GM20000 (cell line): ENCODE results near the gene ADGRD1.

Experiments used
- DNase-seq: peaks from one replicate; pipeline ENCODE4 v3.0.0; 2012; ENCODE audit warnings: low spot score
- TF ChIP-seq, protein P1 (sequence below): IDR thresholded peaks from 2 replicates; pipeline ENCODE4 v1.5.1; 2012; ENCODE audit warnings: mild to moderate bottlenecking, control low read depth; ENCODE audit errors: extremely low read depth, missing control alignments

ADGRD1 gene

DNA sequence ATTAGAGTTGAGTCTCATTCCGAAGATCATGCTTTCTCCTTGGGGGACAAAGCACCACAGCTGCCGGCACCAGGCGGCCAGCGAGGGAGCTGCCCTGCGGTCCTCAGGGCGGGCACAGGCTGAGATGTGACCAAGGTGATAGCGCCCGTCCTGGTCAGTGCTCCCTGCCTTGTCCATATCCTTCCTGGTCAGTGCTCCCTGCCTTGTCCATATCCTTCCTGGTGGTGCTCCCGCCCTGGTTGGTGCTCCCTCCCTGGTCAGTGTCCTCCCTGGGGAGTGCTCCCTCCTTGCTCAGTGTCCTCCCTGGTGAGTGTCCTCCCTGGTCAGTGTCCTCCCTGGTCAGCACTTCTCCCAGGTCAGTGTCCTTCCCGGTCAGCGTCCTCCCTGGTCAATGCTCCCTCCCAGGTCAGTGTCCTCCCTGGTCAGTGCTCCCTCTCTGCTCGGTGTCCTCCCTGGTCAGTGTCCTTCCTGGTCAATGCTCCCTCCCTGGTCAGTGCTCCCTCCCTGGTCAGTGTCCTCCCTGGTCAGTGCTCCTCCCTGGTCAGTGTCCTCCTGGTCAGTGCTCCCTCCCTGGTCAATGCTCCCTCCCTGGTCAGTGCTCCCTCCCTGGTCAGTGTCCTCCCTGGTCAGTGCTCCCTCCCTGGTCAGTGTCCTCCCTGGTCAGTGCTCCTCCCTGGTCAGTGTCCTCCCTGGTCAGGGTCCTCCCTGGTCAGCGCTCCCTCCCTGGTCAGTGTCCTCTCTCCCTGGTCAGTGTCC is 92.2 kb downstream of the ADGRD1 start:
- no peak for DNase-seq
- TF ChIP-seq, protein P1, sequence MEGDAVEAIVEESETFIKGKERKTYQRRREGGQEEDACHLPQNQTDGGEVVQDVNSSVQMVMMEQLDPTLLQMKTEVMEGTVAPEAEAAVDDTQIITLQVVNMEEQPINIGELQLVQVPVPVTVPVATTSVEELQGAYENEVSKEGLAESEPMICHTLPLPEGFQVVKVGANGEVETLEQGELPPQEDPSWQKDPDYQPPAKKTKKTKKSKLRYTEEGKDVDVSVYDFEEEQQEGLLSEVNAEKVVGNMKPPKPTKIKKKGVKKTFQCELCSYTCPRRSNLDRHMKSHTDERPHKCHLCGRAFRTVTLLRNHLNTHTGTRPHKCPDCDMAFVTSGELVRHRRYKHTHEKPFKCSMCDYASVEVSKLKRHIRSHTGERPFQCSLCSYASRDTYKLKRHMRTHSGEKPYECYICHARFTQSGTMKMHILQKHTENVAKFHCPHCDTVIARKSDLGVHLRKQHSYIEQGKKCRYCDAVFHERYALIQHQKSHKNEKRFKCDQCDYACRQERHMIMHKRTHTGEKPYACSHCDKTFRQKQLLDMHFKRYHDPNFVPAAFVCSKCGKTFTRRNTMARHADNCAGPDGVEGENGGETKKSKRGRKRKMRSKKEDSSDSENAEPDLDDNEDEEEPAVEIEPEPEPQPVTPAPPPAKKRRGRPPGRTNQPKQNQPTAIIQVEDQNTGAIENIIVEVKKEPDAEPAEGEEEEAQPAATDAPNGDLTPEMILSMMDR = no peak

DNA sequence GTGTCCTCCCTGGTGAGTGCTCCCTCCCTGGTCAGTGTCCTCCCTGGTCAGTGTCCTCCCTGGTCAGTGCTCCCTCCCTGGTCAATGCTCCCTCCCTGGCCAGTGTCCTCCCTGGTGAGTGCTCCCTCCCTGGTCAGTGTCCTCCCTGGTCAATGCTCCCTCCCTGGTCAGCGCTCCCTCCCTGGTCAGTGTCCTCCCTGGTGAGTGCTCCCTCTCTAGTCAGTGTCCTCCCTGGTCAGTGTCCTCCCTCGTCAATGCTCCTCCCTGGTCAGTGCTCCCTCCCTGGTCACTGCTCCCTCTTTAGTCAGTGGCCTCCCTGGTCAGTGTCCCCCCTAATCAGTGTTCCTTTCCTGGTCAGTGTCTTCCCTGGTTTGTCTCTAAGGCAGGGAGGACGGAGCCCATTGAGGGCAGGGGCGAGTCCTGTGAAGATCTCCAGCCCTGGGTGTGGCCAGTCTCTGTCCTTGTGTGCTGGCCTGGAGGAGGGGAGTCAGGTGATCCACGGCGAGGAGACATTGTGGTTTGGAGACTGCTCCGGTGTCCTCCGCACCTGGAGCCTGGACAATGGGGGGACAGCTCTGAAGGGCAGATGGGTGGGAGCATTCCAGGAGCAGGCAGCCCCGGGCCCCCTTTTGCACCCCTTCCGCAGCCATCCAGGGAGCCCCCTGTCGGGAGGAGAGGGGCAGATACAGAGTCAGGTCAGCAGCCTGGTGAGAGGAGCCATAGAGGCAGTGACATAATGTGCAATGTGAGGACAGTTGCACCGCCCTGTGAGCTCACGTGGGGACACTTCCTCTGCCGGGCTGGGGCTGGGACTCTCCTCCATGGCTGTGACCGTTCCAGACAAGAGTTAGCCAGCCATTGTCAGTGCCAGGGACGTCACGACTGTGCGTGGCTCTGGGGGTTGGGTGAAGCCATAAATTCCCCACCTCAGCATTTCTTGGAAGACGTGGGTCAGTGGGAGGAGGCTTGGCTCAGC is 93.4 kb downstream of the ADGRD1 start:
- TF ChIP-seq, protein P1 = no peak
- no peak for DNase-seq

DNA sequence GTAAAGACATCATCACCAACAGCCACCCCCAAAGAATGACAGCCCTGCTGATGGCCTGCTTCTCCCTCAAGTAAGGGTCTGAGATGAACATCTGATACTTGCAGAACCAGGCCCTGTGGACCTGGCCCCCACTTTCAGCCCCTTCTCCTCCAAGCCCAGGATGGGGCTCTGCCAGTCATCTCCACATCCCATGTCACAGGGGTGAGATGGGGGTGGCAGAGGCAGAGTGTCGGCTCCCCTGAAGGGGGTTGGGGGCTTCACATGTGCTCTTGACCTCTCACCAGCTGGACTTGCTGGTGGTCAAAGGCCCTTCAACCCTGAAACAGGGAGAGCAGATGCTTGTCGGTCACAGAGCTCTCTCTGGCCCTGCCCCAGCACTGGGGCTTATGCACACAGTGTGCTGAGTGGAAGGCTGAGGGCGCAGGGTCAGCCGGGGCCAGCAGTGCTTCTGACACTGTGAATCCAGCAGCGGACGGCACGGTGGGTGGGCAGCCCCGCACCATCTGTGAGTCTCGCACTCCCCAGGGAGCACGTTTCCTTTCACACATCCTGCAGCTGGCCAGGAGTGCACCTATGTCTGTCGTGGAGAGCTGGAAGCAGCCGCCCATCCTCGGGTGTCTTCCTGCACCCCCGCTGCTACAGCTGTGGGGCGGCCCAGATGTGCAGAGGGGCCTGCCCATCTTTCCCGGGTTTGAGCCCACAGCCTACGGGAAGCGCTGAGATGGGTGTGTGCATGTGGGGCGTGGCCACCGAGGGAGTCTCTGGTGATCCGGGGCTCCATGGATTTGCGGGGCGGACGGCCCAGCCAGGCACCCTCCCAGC is 94.3 kb downstream of the ADGRD1 start:
- DNase-seq = no peak
- TF ChIP-seq, protein P1 = no peak

GRCh38 chr12:131048611-131048990 is 94.9 kb downstream of the ADGRD1 start:
- TF ChIP-seq, protein P1 = no peak
- no peak for DNase-seq

DNA sequence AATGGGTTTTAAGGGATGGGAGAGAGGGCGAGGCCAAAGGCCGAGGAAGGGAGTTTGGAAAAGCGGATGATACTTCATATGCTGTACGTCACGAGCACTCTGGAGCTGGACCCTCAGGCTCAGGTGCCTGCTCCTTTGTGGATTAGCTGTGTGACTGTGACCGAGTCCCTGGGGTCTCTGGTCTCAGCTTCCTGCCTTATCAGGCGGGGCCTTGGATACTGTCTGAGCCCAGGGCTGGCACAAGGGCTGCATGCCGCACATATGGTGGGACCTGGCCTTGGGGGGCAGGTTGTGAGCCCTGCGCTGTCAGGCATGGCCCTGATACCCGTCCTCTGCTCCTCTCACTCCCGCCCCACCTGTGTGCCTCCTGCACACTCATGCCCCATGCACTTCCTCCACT is 95.3 kb downstream of the ADGRD1 start:
- TF ChIP-seq, protein P1 = no peak
- no peak for DNase-seq

- TF ChIP-seq, protein P1 = no peak
- DNase-seq = no peak
These were observed 96.0 kb downstream of the ADGRD1 start for GRCh38 chr12:131049549-131050339.
